ENCODE data around the gene CEP78. TPM values are rescaled to one million over a fixed set of nuclear protein-coding genes. Genes with fewer than 3 reads are reported as not detected.
"Not testable (repeated sequence)": the region's sequence is repeated elsewhere in the genome, so short reads cannot be mapped to it uniquely, and the experiment has no call there.

The CEP78 gene
- polyA plus RNA-seq (2014; cell fraction: cytosol; rRNA removed), result 38.7 and 39.8 TPM in 2 replicates
- 75.4 and 107 TPM in 2 replicates for polyA plus RNA-seq (2014; cell fraction: nucleus; rRNA removed)

DNA sequence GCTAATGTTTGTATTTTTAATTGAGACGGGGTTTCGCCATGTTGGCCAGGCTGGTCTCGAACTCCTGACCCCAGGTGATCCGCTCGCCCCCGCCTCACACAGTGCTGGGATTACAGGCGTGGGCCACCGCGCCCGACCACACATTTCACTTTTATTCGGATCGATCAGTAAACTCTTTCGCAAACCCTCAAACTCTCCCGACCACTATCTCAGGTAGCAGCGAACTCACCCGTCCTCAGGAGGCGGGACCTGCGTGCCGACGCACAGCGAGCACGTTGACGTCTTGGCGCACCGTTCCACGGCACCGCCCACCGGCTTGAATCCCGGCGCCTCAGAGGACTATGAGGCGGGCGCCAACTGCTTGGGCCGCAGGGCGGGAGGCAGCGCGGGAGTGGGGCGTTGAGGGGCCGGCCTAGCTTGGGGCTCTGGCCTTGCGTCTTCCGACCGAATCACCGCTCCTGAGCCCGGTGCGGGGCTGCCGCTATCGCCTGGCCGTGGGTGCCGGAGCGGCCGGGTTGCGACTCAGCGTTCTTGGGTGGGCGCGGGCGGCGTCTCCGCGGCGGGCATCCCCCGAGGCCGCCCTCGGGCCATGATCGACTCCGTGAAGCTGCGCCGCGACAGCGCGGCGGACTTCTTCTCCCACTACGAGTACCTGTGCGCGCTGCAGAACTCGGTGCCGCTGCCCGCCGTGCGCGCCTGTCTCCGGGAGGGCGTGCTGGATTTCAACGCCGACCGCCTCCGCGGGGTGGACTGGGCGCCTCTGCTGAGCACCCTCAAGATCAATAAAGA is at the start of gene CEP78:
CEP78 (plus strand) TSS at position 314 of the 789 bp plus-strand sequence; CDS start at position 590, 276 bp downstream.
- DNase-seq (ENCODE audit: low spot score), result peak; percentile 94

DNA sequence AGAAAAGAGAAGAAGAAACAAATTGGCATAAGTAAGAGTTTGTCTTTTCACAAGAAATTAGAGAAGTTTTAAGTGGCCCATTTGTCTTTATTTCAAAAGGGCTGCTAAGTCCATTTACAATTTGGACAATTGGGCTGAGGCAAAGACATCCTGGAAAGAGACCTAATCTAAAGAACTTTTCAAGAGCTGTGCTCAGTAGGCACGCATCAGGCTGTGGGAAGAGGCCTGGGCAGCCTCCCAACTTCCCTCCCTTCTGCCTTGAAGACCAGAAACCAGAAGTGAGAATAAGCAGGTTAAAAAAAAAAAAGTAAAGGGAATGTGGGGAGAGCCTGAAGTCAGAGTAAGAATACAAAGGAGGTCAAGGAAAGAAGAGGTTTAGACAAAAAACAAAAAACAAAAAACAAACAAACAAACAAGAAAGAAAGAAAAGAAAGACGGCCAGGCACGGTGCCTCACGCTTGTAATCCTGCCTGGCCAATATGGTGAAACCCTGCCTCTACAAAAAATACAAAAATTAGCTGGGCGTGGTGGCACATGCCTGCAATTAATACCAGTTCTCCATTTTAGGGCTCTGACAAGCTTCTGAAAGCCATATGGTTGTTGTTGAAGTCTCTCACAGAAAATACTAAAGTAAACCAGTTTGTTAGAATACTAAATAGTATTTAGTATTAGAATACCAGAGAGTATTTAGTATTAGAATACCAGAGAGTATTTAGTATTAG is 48.0 kb upstream of the CEP78 start:
- no peak for DNase-seq (ENCODE audit: low spot score)

DNA sequence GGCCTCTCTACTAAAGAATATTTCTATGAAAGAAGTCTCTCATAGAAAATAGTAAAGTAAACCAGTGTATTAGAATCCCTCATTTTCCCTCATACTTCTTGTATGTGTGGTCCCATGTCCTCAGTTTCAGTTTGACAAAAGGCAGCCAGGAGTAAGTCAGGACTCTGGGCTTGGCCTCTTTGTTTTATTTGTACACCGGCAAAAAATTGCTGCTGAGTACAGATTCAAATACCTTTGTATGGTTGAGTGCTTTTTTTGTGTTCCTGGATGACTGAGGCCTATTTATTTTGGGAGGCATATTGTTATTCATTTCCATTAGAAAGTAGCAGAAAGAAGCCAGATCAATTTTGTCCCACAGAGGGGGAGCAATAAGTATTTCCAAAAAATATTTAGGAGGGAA is 47.3 kb upstream of the CEP78 start:
- no peak for DNase-seq (ENCODE audit: low spot score)

GRCh38 chr9:78189001-78189400 is 46.9 kb upstream of the CEP78 start:
- no peak for DNase-seq (ENCODE audit: low spot score)

- DNase-seq (ENCODE audit: low spot score), result no peak
These were observed 46.4 kb upstream of the CEP78 start for GRCh38 chr9:78189461-78189860.

DNA sequence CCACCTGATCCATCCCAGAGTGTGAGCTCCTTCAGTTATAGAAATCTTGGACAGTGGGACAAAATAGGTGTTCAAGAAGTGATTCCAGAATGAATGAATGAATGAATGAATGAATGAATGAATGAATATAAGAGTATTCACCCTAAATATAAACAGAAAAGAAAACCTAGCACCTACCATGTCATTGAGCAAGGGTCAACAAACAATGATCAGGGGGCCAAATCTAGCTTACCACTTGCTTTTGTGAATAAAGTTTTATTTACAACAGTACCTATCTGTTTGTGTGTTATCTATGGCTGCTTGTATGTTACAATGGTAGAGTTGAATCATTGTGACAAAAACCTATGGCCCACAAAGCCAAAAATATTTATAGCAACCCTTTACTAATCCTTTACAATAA is 43.9 kb upstream of the CEP78 start:
- DNase-seq (ENCODE audit: low spot score), result no peak

DNA sequence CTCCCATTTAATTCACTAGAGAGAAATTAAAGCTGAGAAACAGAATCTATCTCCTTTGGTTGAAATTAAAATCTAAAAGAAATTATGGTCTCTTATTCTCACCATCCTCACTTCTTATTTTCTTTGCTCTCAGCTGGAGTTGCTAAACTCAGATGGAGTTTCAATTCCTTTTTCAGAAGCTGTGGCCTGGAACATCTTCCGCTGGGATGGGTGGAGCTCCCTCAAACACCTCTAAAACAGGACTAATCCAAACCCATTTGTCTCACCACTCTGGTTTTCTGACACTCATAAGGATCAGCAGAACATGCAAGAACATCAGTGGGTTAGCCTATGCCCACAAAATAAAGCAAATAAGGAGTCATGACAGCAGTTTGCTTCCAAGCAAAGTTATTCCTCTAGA is 39.6 kb upstream of the CEP78 start:
- DNase-seq (ENCODE audit: low spot score), result no peak

GRCh38 chr9:78201158-78201777 is 34.6 kb upstream of the CEP78 start:
- peak; percentile 17 for DNase-seq (ENCODE audit: low spot score)

DNA sequence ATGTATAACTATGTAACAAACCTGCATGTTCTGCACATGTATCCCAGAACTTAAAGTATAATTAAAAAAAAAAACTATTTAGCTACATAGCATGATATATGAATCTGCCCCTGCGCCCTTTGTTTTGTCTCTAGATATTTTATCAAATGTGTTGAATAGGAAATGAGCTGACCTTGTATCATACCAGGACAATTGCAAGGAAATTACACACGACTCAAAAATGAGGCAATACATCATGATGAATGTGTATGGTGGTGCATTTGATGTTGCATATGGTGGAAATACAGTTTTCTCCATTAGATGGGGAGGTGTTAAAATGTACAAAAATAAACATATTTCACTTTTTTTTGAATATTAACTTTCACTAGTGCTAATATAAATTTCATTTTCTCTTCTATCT is 28.6 kb upstream of the CEP78 start:
- DNase-seq (ENCODE audit: low spot score), result no peak

DNA sequence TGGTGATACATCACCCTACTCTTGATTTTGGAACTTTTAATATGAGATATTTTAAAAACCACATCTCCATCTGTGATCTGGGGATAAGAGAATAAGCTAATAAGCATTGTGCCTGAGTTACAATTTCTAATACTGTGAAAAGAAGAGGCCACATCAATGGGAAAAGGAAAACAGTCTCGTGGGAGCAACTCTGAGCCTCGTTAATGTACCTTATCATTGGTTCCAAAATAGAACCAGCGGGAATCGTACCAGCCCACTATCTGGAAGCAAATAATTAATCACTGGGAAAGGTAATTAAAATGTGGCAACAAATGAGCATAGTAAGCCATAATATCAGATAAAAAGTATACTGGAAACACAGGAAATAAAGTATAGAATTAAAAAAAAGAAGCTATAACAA is 28.0 kb upstream of the CEP78 start:
- no peak for DNase-seq (ENCODE audit: low spot score)

DNA sequence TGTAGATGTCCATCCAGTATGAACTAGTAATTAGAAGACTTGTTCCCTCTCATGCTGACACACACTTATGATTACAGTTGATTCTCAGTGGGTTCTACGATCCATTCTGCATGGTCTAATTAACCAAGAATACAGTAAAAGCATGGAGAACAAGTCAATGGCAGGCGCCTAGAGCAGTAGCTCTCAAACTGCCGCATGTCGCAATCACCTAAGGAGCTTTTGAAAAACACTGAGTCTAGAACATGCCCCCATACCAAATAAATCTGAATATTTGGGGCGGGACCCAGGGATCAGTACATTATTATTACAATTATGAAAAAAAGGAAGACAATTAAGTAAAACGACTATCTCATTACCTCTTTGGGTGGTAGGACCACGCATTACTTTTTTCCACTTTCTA is 26.7 kb upstream of the CEP78 start:
- no peak for DNase-seq (ENCODE audit: low spot score)

GRCh38 chr9:78210841-78211301 is 25.0 kb upstream of the CEP78 start:
- DNase-seq (ENCODE audit: low spot score), result no peak

- DNase-seq (ENCODE audit: low spot score), result no peak
These were observed 23.0 kb upstream of the CEP78 start for GRCh38 chr9:78212868-78213267.

- no peak for DNase-seq (ENCODE audit: low spot score)
These were observed 22.2 kb upstream of the CEP78 start for GRCh38 chr9:78213712-78214111.

GRCh38 chr9:78214492-78214891 is 21.4 kb upstream of the CEP78 start:
- DNase-seq (ENCODE audit: low spot score), result no peak

- no peak for DNase-seq (ENCODE audit: low spot score)
These were observed 20.2 kb upstream of the CEP78 start for GRCh38 chr9:78215706-78216105.

GRCh38 chr9:78218890-78219289 is 17.0 kb upstream of the CEP78 start:
- no peak for DNase-seq (ENCODE audit: low spot score)

DNA sequence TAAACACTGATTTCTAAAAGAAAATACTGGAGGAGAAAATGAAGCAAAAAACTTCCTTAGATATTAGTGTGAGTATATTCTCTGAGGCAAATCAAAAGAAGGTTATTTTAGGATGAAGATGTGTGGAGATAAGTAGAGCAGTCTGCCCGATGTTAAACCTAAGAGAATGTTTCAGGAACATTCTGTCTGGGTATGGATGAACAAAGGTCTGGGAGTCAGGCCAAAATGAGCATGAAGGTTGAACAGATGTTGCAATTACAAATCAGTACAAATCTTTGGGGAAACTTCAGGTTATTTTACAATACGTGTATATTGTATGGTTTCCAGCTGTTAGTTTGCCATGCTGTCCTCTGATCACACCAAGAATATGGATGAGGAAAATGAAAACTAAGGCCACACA is 14.4 kb upstream of the CEP78 start:
- DNase-seq (ENCODE audit: low spot score), result no peak

GRCh38 chr9:78221841-78222240 is 14.0 kb upstream of the CEP78 start:
- DNase-seq (ENCODE audit: low spot score), result not testable (repeated sequence)

GRCh38 chr9:78230761-78231160 is 5.1 kb upstream of the CEP78 start:
- DNase-seq (ENCODE audit: low spot score), result no peak

DNA sequence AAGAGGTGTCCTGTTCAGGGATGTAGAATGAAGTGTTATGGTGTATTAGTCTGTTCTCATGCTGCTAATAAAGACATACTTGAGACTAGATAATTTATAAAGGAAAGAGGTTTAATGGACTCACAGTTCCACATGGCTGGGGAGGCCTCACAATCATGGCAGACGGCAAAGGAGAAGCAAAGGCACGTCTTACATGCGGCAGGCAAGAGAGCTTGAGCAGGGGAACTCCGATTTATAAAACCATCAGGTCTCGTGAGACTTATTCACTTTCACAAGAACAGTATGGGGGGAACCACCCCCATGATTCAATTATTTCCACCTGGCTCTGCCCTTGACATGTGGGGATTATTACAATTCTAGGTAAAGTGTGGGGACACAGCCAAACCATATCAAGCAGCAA is 3.4 kb upstream of the CEP78 start:
- not testable (repeated sequence) for DNase-seq (ENCODE audit: low spot score)

DNA sequence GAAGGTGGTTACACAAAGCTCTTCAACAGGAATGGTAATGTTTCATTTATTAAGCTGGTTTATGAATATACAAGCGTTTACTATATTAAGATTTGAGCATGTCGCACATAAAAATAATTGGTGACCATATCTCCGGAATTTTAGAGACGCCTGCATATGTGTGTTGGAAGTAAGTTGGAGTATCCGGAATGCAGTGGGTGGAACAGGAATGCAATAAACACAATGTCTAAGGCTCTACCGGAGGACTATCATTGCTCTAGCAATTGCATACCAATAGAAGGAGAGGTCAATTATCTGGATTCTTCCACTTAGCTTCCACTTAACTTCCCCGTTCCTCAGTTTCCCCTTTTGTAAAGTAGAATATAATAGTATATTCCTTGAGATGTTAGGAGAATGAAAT is 1.1 kb upstream of the CEP78 start:
- no peak for DNase-seq (ENCODE audit: low spot score)
